ENCODE measurements around the gene NETO2.
"Not testable (repeated sequence)": the region's sequence is repeated elsewhere in the genome, so short reads cannot be mapped to it uniquely, and the experiment has no call there.

The NETO2 gene

GRCh38 chr16:47143677-47144558, at the start of gene NETO2:
Gene NETO2, minus strand, starts transcription at chr16:47143945. Its CDS starts 333 bp downstream, at chr16:47143612.
- peak within 1 kb of the TSS; percentile 31 for H3K27ac ChIP-seq
- DNase-seq (ENCODE audit: low read depth, low spot score) = peak; percentile 6

GRCh38 chr16:47182318-47182717, 38.6 kb upstream of the NETO2 start:
- H3K27ac ChIP-seq = no peak overlapping the region
- no peak for DNase-seq (ENCODE audit: low read depth, low spot score)

GRCh38 chr16:47181066-47181465, 37.3 kb upstream of the NETO2 start:
- H3K27ac ChIP-seq; DNase-seq (ENCODE audit: low read depth, low spot score): not testable (repeated sequence)

- DNase-seq (ENCODE audit: low read depth, low spot score) = no peak
- no peak overlapping the region for H3K27ac ChIP-seq
These were observed 36.3 kb upstream of the NETO2 start for GRCh38 chr16:47180073-47180472.

GRCh38 chr16:47175152-47175551, 31.4 kb upstream of the NETO2 start:
- no peak for DNase-seq (ENCODE audit: low read depth, low spot score)
- no peak overlapping the region for H3K27ac ChIP-seq

- H3K27ac ChIP-seq = no peak overlapping the region
- no peak for DNase-seq (ENCODE audit: low read depth, low spot score)
These were observed 19.1 kb upstream of the NETO2 start for GRCh38 chr16:47162670-47163420.

- H3K27ac ChIP-seq = no peak overlapping the region
- DNase-seq (ENCODE audit: low read depth, low spot score) = no peak
These were observed 17.7 kb upstream of the NETO2 start for GRCh38 chr16:47161464-47161863.

- DNase-seq (ENCODE audit: low read depth, low spot score) = no peak
- no peak overlapping the region for H3K27ac ChIP-seq
These were observed 16.7 kb upstream of the NETO2 start for GRCh38 chr16:47160422-47160821.

GRCh38 chr16:47158992-47159391, 15.2 kb upstream of the NETO2 start:
- no peak overlapping the region for H3K27ac ChIP-seq
- no peak for DNase-seq (ENCODE audit: low read depth, low spot score)

- DNase-seq (ENCODE audit: low read depth, low spot score) = no peak
- no peak overlapping the region for H3K27ac ChIP-seq
These were observed 13.0 kb upstream of the NETO2 start for GRCh38 chr16:47156680-47157215.

GRCh38 chr16:47152501-47152900, 8.8 kb upstream of the NETO2 start:
- not testable (repeated sequence) for DNase-seq (ENCODE audit: low read depth, low spot score); H3K27ac ChIP-seq

- DNase-seq (ENCODE audit: low read depth, low spot score) = no peak
These were observed 6.3 kb upstream of the NETO2 start for GRCh38 chr16:47150067-47150466.

GRCh38 chr16:47144559-47144877, 773 bp upstream of the NETO2 start:
- H3K27ac ChIP-seq = no peak overlapping the region
- DNase-seq (ENCODE audit: low read depth, low spot score) = no peak

More at GRCh38 chr16:47150067-47150466, 6.3 kb upstream of the NETO2 start:
- H3K27ac ChIP-seq = no peak overlapping the region

- DNase-seq (ENCODE audit: low read depth, low spot score) = peak; percentile 6
- H3K27ac ChIP-seq = peak overlapping the region; percentile 31
These were observed 696 bp downstream of the NETO2 start for GRCh38 chr16:47142821-47143676.

GRCh38 chr16:47142486-47142820, 1.3 kb downstream of the NETO2 start:
- DNase-seq (ENCODE audit: low read depth, low spot score) = no peak
- peak overlapping the region; percentile 31 for H3K27ac ChIP-seq

GRCh38 chr16:47141773-47142485, 1.8 kb downstream of the NETO2 start:
- peak; percentile 61 for DNase-seq (ENCODE audit: low read depth, low spot score)
- peak overlapping the region; percentile 31 for H3K27ac ChIP-seq

- H3K27ac ChIP-seq = no peak overlapping the region
- DNase-seq (ENCODE audit: low read depth, low spot score) = no peak
These were observed 3.1 kb downstream of the NETO2 start for GRCh38 chr16:47140686-47141085.

- no peak for DNase-seq (ENCODE audit: low read depth, low spot score)
- no peak overlapping the region for H3K27ac ChIP-seq
These were observed 4.1 kb downstream of the NETO2 start for GRCh38 chr16:47139561-47140185.

- not testable (repeated sequence) for H3K27ac ChIP-seq; DNase-seq (ENCODE audit: low read depth, low spot score)
These were observed 5.8 kb downstream of the NETO2 start for GRCh38 chr16:47137925-47138324.

Data from epithelial cell of prostate (primary cell).